ENCODE data around the gene MRPS18A. TPM values are rescaled to one million over a fixed set of nuclear protein-coding genes. Genes with fewer than 3 reads are reported as not detected.

Gene MRPS18A
- total RNA-seq, result 46.1 and 53.1 TPM in 2 replicates
- polyA plus RNA-seq, result 68.8 and 71.1 TPM in 2 replicates

DNA sequence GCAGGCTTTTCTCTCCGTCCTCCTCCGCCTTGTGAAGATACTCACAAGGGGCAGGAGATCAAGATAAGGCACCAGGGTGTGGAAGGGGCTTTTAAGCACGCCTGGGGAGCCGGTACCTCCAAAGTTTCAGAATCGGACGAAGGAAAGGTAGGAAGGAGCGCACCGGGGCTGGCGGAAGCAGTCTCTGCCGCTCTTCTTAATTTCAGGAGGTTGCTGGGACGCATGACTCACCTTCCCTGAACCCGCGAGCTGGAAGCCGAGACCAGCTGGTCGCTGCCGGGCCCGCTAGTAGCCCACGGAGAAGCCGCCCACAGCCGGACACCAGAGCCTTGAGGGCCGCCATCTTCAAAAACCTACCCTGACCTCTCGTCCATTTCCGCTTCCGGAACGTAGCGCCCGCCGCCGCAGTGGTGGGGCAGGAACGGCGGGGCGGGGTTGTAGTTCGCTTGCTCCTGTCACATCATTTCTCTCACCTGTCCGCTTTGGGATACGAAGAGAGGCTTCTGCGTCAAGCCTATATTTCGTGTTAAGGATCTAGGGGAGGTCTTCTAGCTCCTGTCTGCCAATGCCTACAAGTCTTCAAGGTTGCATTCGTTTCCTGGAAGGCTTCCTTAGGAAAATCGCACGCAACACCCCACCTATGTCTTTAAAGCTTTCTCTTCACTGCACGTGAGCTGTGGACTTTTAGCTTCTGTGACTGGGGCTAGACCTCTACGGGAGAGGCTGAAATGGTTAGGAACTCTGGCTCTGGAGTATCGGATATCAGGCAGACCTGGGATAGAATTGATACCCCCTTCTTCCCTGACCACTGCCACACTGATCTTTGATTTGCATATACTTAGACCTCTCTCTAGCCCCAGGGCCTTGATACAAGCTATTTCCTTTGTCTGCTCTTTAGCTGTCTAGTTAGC is at the start of gene MRPS18A:
Gene MRPS18A (minus strand): TSS at position 355 of the 911 bp plus-strand sequence. CDS start 12 bp downstream, at position 343.
- Histone ChIP-seq H4K20me1 (ENCODE audit: insufficient read depth, poor library complexity, severe bottlenecking) (peaks cover 5% of the 10 kb centered on the region), H3K36me3 (replicated peaks; ENCODE audit: insufficient read depth, low read depth) (no peaks in the 10 kb centered on the region), H3K27ac (peak within 1 kb of the TSS; percentile 88), H3K9me3 (ENCODE audit: low read depth) (no peaks in the 10 kb centered on the region), H3K9me2 (replicated peaks; ENCODE audit: insufficient read depth) (no peaks in the 10 kb centered on the region), H2AFZ (peak within 1 kb of the TSS; percentile 78), H3K4me3 (peak within 1 kb of the TSS; percentile 89), H3K79me2 (peaks cover 48% of the 10 kb centered on the region), H3K4me1 (ENCODE audit: insufficient read depth) (peaks cover 15% of the 10 kb centered on the region), H3K4me2 (peak within 1 kb of the TSS; percentile 79), H3K27me3 (no peaks in the 10 kb centered on the region)
- peak; percentile 92 for DNase-seq (ENCODE audit: low spot score)
- TF ChIP-seq EZH2phosphoT487 (IDR thresholded peaks at IDR 0.05; ENCODE audit: low read depth, severe bottlenecking, unreplicated experiment), result no peak
- TF ChIP-seq, protein P1, sequence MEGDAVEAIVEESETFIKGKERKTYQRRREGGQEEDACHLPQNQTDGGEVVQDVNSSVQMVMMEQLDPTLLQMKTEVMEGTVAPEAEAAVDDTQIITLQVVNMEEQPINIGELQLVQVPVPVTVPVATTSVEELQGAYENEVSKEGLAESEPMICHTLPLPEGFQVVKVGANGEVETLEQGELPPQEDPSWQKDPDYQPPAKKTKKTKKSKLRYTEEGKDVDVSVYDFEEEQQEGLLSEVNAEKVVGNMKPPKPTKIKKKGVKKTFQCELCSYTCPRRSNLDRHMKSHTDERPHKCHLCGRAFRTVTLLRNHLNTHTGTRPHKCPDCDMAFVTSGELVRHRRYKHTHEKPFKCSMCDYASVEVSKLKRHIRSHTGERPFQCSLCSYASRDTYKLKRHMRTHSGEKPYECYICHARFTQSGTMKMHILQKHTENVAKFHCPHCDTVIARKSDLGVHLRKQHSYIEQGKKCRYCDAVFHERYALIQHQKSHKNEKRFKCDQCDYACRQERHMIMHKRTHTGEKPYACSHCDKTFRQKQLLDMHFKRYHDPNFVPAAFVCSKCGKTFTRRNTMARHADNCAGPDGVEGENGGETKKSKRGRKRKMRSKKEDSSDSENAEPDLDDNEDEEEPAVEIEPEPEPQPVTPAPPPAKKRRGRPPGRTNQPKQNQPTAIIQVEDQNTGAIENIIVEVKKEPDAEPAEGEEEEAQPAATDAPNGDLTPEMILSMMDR (IDR thresholded peaks at IDR 0.05; ENCODE audit: poor library complexity), result no peak
- TF ChIP-seq EZH2 (IDR thresholded peaks at IDR 0.05; ENCODE audit: borderline replicate concordance), result no peak
- WGBS (ENCODE audit: low lambda C conversion rate, missing lambda C conversion rate), result 13% methylated on average over 43 of the region's 43 CpGs

DNA sequence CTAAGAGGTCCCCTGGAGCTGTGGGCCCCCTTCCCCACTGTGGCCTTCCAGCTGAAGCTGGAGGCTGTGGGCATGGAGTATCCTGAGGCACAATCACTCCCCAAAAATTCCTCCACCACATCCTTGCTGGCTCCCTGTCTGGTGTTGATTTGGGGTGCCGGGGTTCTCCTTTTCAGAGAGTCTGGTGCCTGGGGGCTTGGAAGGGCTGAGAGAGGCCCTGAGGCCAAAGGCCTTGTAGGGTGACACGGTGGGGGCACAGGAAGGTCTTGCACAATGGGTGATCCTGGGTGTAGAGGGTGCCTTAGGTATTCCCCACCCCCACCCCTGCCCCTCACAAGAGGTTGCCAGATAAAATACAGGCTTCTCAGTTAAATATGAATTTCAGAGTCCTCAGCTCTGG is 49.3 kb upstream of the MRPS18A start:
- Histone ChIP-seq H3K9me2 (replicated peaks; ENCODE audit: insufficient read depth) (no peaks in the 10 kb centered on the region), H3K9me3 (ENCODE audit: low read depth) (no peaks in the 10 kb centered on the region), H3K36me3 (replicated peaks; ENCODE audit: insufficient read depth, low read depth) (no peaks in the 10 kb centered on the region), H4K20me1 (ENCODE audit: insufficient read depth, poor library complexity, severe bottlenecking) (no peaks in the 10 kb centered on the region), H3K4me1 (ENCODE audit: insufficient read depth) (peaks cover 17% of the 10 kb centered on the region), H3K4me3 (no peak overlapping the region), H3K79me2 (no peaks in the 10 kb centered on the region), H3K27ac (no peak overlapping the region), H3K4me2 (no peak overlapping the region), H3K27me3 (no peaks in the 10 kb centered on the region), H2AFZ (no peak overlapping the region)
- no peak for DNase-seq (ENCODE audit: low spot score)
- TF ChIP-seq EZH2phosphoT487 (IDR thresholded peaks at IDR 0.05; ENCODE audit: low read depth, severe bottlenecking, unreplicated experiment) (no peak), EZH2 (IDR thresholded peaks at IDR 0.05; ENCODE audit: borderline replicate concordance) (no peak)
- TF ChIP-seq, protein P1 (IDR thresholded peaks at IDR 0.05; ENCODE audit: poor library complexity), result no peak
- WGBS (ENCODE audit: low lambda C conversion rate, missing lambda C conversion rate), result 81% methylated on average over 2 of the region's 2 CpGs

GRCh38 chr6:43736211-43736786 is 48.7 kb upstream of the MRPS18A start:
- no peaks in the 10 kb centered on the region for H4K20me1 ChIP-seq (ENCODE audit: insufficient read depth, poor library complexity, severe bottlenecking)
- no peak for DNase-seq (ENCODE audit: low spot score)
- H3K36me3 ChIP-seq (replicated peaks; ENCODE audit: insufficient read depth, low read depth), result no peaks in the 10 kb centered on the region
- H3K27me3 ChIP-seq, result no peaks in the 10 kb centered on the region
- H3K4me2 ChIP-seq, result no peak overlapping the region
- no peak for TF ChIP-seq EZH2phosphoT487 (IDR thresholded peaks at IDR 0.05; ENCODE audit: low read depth, severe bottlenecking, unreplicated experiment)
- TF ChIP-seq, protein P1 (IDR thresholded peaks at IDR 0.05; ENCODE audit: poor library complexity), result no peak
- WGBS (ENCODE audit: low lambda C conversion rate, missing lambda C conversion rate), result 77% methylated on average over 2 of the region's 2 CpGs
- H2AFZ ChIP-seq, result no peak overlapping the region
- H3K9me2 ChIP-seq (replicated peaks; ENCODE audit: insufficient read depth), result no peaks in the 10 kb centered on the region
- no peaks in the 10 kb centered on the region for H3K9me3 ChIP-seq (ENCODE audit: low read depth)
- H3K79me2 ChIP-seq, result no peaks in the 10 kb centered on the region
- H3K27ac ChIP-seq, result no peak overlapping the region
- H3K4me3 ChIP-seq, result no peak overlapping the region
- peaks cover 14% of the 10 kb centered on the region for H3K4me1 ChIP-seq (ENCODE audit: insufficient read depth)
